GM13977 (cell line): Measurements from ENCODE around the gene CIT.

Source experiments
- DNase-seq: peaks from one replicate; pipeline ENCODE4 v3.0.0; 2012; ENCODE audit warnings: low spot score
- in situ Hi-C: fragments of 300-500 bp; cut with MboI; formaldehyde crosslinking; loops from one replicate; pipeline ENCODE4 v1.12.0; 2022; ENCODE audit warnings: low sequenced_read_pairs, low pct_unique_long_range_greater_than_20kb, mixed read lengths, inconsistent platforms; ENCODE audit not compliant: unreplicated experiment
- TF ChIP-seq, protein P1 (sequence below): IDR thresholded peaks from 2 replicates; pipeline ENCODE4 v1.5.1; 2012; ENCODE audit warnings: mild to moderate bottlenecking, control low read depth; ENCODE audit not compliant: insufficient read depth; ENCODE audit errors: extremely low read depth, missing control alignments

The CIT gene

DNA sequence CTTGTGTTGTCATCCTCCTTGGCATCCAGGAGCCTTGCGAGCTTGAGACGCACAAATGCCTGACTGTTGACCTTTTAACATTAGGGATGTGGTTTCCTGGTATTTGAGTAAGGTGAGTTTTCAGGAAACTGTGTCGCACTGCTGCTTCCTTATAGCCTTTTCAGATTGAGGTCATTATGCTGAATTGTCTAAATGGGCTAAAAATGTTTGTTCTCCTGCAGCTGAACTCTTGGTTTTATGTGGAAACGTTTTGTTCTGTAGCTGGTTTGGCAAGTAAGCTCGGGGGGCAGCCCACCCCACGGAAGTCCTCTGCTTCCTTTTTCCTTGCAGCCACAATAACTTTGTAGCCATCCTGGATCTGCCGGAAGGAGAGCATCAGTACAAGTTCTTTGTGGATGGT lies 203.5 kb downstream of the CIT start:
- TF ChIP-seq, protein P1, sequence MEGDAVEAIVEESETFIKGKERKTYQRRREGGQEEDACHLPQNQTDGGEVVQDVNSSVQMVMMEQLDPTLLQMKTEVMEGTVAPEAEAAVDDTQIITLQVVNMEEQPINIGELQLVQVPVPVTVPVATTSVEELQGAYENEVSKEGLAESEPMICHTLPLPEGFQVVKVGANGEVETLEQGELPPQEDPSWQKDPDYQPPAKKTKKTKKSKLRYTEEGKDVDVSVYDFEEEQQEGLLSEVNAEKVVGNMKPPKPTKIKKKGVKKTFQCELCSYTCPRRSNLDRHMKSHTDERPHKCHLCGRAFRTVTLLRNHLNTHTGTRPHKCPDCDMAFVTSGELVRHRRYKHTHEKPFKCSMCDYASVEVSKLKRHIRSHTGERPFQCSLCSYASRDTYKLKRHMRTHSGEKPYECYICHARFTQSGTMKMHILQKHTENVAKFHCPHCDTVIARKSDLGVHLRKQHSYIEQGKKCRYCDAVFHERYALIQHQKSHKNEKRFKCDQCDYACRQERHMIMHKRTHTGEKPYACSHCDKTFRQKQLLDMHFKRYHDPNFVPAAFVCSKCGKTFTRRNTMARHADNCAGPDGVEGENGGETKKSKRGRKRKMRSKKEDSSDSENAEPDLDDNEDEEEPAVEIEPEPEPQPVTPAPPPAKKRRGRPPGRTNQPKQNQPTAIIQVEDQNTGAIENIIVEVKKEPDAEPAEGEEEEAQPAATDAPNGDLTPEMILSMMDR = no peak
- DNase-seq = no peak
- in situ Hi-C loops = no loop called here

DNA sequence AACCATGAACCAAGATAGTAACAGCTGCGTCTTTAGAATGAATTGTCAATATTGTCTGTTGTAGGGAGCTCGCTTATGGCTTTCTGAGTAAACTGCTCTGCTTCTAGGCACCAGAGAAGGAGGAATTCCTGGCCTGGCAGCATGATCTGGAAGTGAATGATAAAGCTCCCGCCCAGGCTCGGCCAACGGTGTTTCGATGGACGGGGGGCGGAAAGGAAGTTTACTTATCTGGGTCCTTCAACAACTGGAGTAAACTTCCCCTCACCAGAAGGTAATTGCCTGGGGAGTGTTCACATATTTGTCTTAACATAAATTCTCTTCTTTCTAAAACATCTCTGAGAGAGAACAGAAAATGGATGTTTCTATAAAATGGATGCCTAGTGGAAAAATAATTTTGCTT lies 204.9 kb downstream of the CIT start:
- DNase-seq = no peak
- in situ Hi-C loops = no loop called here
- TF ChIP-seq, protein P1 = no peak

- TF ChIP-seq, protein P1 = no peak
- no peak for DNase-seq
- in situ Hi-C loops = no loop called here
Observed at GRCh38 chr12:119671070-119671469, 206.1 kb downstream of the CIT start.

DNA sequence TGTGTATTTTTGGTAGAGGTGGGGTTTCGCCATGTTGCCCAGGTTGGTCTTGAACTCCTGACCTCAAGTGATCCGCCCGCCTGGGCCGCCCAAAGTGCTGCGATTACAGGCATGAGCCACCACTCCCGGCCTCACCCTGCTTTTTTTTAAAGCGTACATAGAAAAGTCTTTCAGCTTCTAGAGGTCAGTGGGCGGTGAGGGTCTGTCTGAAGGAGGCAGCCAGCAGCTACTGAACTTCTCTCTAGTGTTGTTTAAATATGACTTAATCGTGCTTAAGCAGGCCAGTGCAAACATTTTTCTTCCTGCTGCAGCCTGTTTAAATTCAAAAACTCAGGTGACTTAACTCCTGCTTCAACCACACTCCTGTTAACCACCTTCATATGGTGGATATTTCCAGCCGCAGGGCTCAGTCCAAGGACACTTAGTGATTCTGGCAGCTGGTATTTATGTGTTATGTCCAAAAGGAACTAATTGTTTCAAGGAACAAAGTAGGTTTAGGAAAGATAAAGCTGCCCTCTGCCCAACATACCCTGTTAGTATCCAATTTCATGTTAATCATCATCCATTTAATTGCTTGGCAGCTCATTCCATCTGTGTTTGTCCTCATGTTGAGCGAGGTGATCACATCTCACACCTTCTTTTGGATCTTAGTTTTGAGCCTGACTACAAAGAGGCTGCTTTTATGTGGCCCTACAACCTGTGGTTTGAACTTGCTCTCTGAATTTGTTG lies 207.2 kb downstream of the CIT start:
- in situ Hi-C loops = no loop called here
- no peak for DNase-seq
- TF ChIP-seq, protein P1 = no peak

DNA sequence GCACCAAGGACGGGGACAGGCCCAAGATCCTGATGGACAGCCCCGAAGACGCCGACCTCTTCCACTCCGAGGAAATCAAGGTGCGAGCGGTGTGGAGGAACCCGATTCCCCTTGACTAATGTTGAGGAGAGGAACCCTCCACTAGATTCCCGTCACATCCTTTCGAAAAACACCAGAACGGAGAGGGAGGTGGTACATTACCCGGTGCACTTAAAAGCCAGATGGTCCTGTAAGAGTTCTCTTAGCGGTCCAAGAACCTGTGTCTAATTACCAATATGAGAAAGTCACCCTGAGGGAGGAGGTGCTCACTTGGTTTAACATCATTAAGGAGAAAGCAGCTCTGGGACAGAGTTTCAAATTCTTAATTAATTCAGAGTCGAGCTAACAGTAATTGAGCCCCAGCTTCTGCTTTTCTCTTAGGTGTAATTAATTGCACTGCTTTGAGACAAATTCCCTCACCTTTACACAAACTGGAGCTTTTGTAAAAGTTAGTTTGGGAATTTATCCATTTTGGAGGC lies 208.7 kb downstream of the CIT start:
- DNase-seq = peak; percentile 11
- TF ChIP-seq, protein P1 = no peak
- in situ Hi-C loops = no loop called here

GRCh38 chr12:119667577-119668323 lies 209.4 kb downstream of the CIT start, which contains the start of gene PRKAB1:
Gene PRKAB1 (plus strand): TSS chr12:119668133. CDS start chr12:119668245, 112 bp downstream.
- peak; percentile 96 for DNase-seq
- in situ Hi-C loops = no loop called here
- TF ChIP-seq, protein P1 = peak; percentile 93
